H1 (cell line): ENCODE results near the gene ITPK1. TPM values are rescaled to one million over a fixed set of nuclear protein-coding genes. Genes with fewer than 3 reads are reported as not detected.

Experiments used
- CTCF ChIA-PET: fragments of 300-600 bp; sonication (Branson Sonifier 250); formaldehyde crosslinking; loops from one replicate; lab custom pipeline; 2021; ENCODE audit not compliant: partially characterized antibody; lab: Charles Lee
- POLR2A ChIA-PET: fragments of 300-600 bp; sonication (Branson Sonifier 250); formaldehyde crosslinking; loops from one replicate; lab custom pipeline; 2021; ENCODE audit warnings: inconsistent platforms; ENCODE audit not compliant: partially characterized antibody; lab: Charles Lee
- DNase-seq, 2 experiments: peaks; one replicate each; pipeline versions ENCODE4 v3.0.0 to v3.0.0-alpha.2; 2010 to 2022; ENCODE audit warnings: low spot score in 2 of 2, low read depth in 1 of 2, mixed read lengths in 1 of 2
- FAIRE-seq: peaks from 2 replicates; lab custom pipeline; 2011; peaks lifted over from hg19 to GRCh38; lab: Jason Lieb, UNC
- H2AFZ ChIP-seq: 2 replicates; pipeline ENCODE4 v1.8.1; 2012; ENCODE audit warnings: low read length, inconsistent platforms
- H2AK5ac ChIP-seq: 2 replicates; pipeline ENCODE4 v1.6.1; 2013; ENCODE audit warnings: low read depth, low read length
- H2BK120ac ChIP-seq: replicated peaks from 2 replicates; pipeline ENCODE3; 2013; ENCODE audit warnings: low read depth, low read length, inconsistent platforms
- H2BK12ac ChIP-seq: 2 replicates; pipeline ENCODE4 v1.6.1; 2013; ENCODE audit warnings: low read depth, low read length
- H2BK15ac ChIP-seq: 2 replicates; pipeline ENCODE4 v1.6.1; 2013; ENCODE audit warnings: low read length
- H2BK20ac ChIP-seq: 2 replicates; pipeline ENCODE4 v1.6.1; 2013; ENCODE audit warnings: low read length
- H2BK5ac ChIP-seq: 2 replicates; pipeline ENCODE4 v1.6.1; 2013; ENCODE audit warnings: low read depth, low read length
- H3K14ac ChIP-seq: 2 replicates; pipeline ENCODE4 v1.6.1; 2013; ENCODE audit warnings: inconsistent platforms; ENCODE audit not compliant: insufficient read length
- H3K18ac ChIP-seq: 2 replicates; pipeline ENCODE4 v1.6.1; 2013; ENCODE audit warnings: low read length; ENCODE audit errors: extremely low read depth
- H3K23ac ChIP-seq: 2 replicates; pipeline ENCODE4 v1.6.1; 2013; ENCODE audit warnings: inconsistent platforms; ENCODE audit not compliant: insufficient read length
- H3K23me2 ChIP-seq: 2 replicates; pipeline ENCODE4 v1.6.1; 2013; ENCODE audit warnings: low read depth, low read length
- H3K27ac ChIP-seq: 2 replicates; pipeline ENCODE4 v1.6.1; 2011; ENCODE audit warnings: low read depth, low read length, inconsistent platforms
- H3K27me3 ChIP-seq, 4 experiments: replicated peaks in 1 of 4; 1 replicate in 1 of 4; 2 replicates in 3 of 4; pipeline versions ENCODE4 v1.6.1 to v1.8.1; 2011 to 2013; ENCODE audit warnings: low read length in 3 of 4, mild to moderate bottlenecking in 3 of 4, inconsistent platforms in 2 of 4, mixed read lengths in 2 of 4, moderate library complexity in 1 of 4; ENCODE audit not compliant: control insufficient read depth in 3 of 4, insufficient read depth in 3 of 4; ENCODE audit errors: extremely low read depth in 1 of 4
- H3K36me3 ChIP-seq, 4 experiments: 2 replicates each; pipeline versions ENCODE4 v1.6.1 to v1.8.1; 2011 to 2013; ENCODE audit warnings: mild to moderate bottlenecking in 4 of 4, low read length in 3 of 4, moderate library complexity in 2 of 4, control low read depth in 1 of 4, inconsistent platforms in 1 of 4; ENCODE audit not compliant: insufficient read depth in 4 of 4, control insufficient read depth in 2 of 4
- H3K4ac ChIP-seq: replicated peaks from 2 replicates; pipeline ENCODE3; 2013; ENCODE audit warnings: low read length, low read depth, mixed read lengths, inconsistent platforms; ENCODE audit not compliant: insufficient read length
- H3K4me1 ChIP-seq, 4 experiments: replicated peaks in 1 of 4; 1 replicate in 1 of 4; 2 replicates in 3 of 4; pipeline versions ENCODE4 v1.6.1 to v1.8.1; 2011 to 2013; ENCODE audit warnings: low read length in 3 of 4, inconsistent platforms in 2 of 4, mixed read lengths in 1 of 4; ENCODE audit not compliant: insufficient read depth in 4 of 4, control insufficient read depth in 3 of 4
- H3K4me2 ChIP-seq, 2 experiments: 2 replicates each; pipeline versions ENCODE4 v1.6.1 to v1.8.1; 2011 to 2013; ENCODE audit warnings: low read depth in 2 of 2, low read length in 2 of 2, control low read depth in 1 of 2, inconsistent platforms in 1 of 2, mild to moderate bottlenecking in 1 of 2; ENCODE audit not compliant: insufficient read depth in 1 of 2
- H3K4me3 ChIP-seq, 4 experiments: fragments of 200-600, 300-600 bp in 1 of 4; sonication (generic), shearing (Covaris generic), sonication (Bioruptor Twin) in 1 of 4; 2 replicates each; pipeline versions ENCODE4 v1.5.1 to v1.8.1; 2011 to 2016; ENCODE audit warnings: low read length in 4 of 4, low read depth in 3 of 4, control low read depth in 2 of 4, inconsistent platforms in 2 of 4, mild to moderate bottlenecking in 2 of 4, mixed read lengths in 1 of 4, moderate library complexity in 1 of 4; ENCODE audit not compliant: insufficient read depth in 2 of 4; ENCODE audit errors: extremely low read depth in 1 of 4
- H3K56ac ChIP-seq: replicated peaks from 2 replicates; pipeline ENCODE3; 2013; ENCODE audit warnings: low read depth, mild to moderate bottlenecking, mixed read lengths, low read length, inconsistent platforms; ENCODE audit not compliant: insufficient read length
- H3K79me1 ChIP-seq: 2 replicates; pipeline ENCODE4 v1.6.1; 2013; ENCODE audit warnings: low read depth, low read length, control low read depth
- H3K79me2 ChIP-seq, 2 experiments: 2 replicates each; pipeline versions ENCODE4 v1.6.1 to v1.8.1; 2012 to 2013; ENCODE audit warnings: low read length in 2 of 2, mild to moderate bottlenecking in 2 of 2, inconsistent platforms in 1 of 2; ENCODE audit not compliant: insufficient read depth in 2 of 2, control insufficient read depth in 1 of 2
- H3K9ac ChIP-seq, 4 experiments: replicated peaks in 1 of 4; 1 replicate in 1 of 4; 2 replicates in 3 of 4; pipeline versions ENCODE4 v1.6.1 to v1.8.1; 2011 to 2013; ENCODE audit warnings: low read depth in 3 of 4, low read length in 3 of 4, control low read depth in 2 of 4, mild to moderate bottlenecking in 2 of 4, moderate library complexity in 2 of 4, inconsistent platforms in 1 of 4; ENCODE audit errors: extremely low read depth in 1 of 4
- H3K9me3 ChIP-seq, 2 experiments: 2 replicates each; pipeline versions ENCODE4 v1.6.1 to v1.8.1; 2012 to 2013; ENCODE audit warnings: mild to moderate bottlenecking in 2 of 2, moderate library complexity in 2 of 2, control low read depth in 1 of 2, inconsistent platforms in 1 of 2, low read depth in 1 of 2, low read length in 1 of 2, mixed read lengths in 1 of 2; ENCODE audit not compliant: insufficient read depth in 2 of 2
- H4K20me1 ChIP-seq, 2 experiments: replicated peaks in 1 of 2; 2 replicates each; pipeline versions ENCODE3 to v1.8.1; 2011 to 2013; ENCODE audit warnings: inconsistent platforms in 2 of 2, low read length in 2 of 2, mild to moderate bottlenecking in 1 of 2; ENCODE audit not compliant: insufficient read depth in 2 of 2, control insufficient read depth in 1 of 2
- H4K5ac ChIP-seq: 2 replicates; pipeline ENCODE4 v1.6.1; 2013; ENCODE audit warnings: low read length, low read depth, mixed read lengths, inconsistent platforms; ENCODE audit not compliant: insufficient read length
- H4K8ac ChIP-seq: 2 replicates; pipeline ENCODE4 v1.8.0; 2013; ENCODE audit warnings: mild to moderate bottlenecking, moderate library complexity, low read length, inconsistent platforms; ENCODE audit not compliant: insufficient read depth; ENCODE audit errors: extremely low read depth
- H4K91ac ChIP-seq: replicated peaks from 2 replicates; pipeline ENCODE3; 2013; ENCODE audit warnings: low read length, mixed read lengths, inconsistent platforms; ENCODE audit not compliant: insufficient read length
- MAX ChIP-seq: IDR thresholded peaks from 2 replicates; pipeline ENCODE4 v1.6.1; 2012; ENCODE audit warnings: inconsistent platforms
- NANOG ChIP-seq: IDR thresholded peaks from 2 replicates; pipeline ENCODE4 v1.6.1; 2011; ENCODE audit warnings: low read length, low read depth, mild to moderate bottlenecking, inconsistent platforms; ENCODE audit not compliant: insufficient read depth, poor library complexity, severe bottlenecking
- WGBS, 2 experiments: shearing (Covaris generic) in 1 of 2; methylation state at CpG; one replicate each; pipeline versions ENCODE4 v1.1.6 to v1.1.7; 2013 to 2015; ENCODE audit warnings: low lambda C conversion rate in 2 of 2, mixed read lengths in 2 of 2, inconsistent platforms in 1 of 2, low coverage in 1 of 2, missing lambda C conversion rate in 1 of 2; ENCODE audit not compliant: insufficient replicate concordance in 2 of 2, insufficient coverage in 1 of 2, insufficient read length in 1 of 2; ENCODE audit errors: extremely low coverage in 1 of 2, missing lambda C conversion rate in 1 of 2; 5-methylcytosine and 5-hydroxymethylcytosine counted together
- polyA plus RNA-seq, 7 experiments: library from polyadenylated mRNA; depleted of rRNA in 3 of 7; stranded (reverse) in 5 of 7; unstranded in 2 of 7; fragments of >200 nt in 5 of 7; fragments of 200-250 nt in 2 of 7; gene quantifications; 1 replicate in 5 of 7; 2 replicates in 1 of 7; 4 replicates in 1 of 7; pipeline versions ENCODE4 v1.2.1 to v1.2.3, GENCODE V29; 2011 to 2013; ENCODE audit warnings: missing spikeins in 2 of 7, mixed read lengths in 2 of 7
- total RNA-seq: library from RNA; stranded (reverse); fragmentation: NEBNext Ultra II Directional; extraction: Animal tissue kit (Norgen Biotek cat#: 25700); gene quantifications from 2 replicates; pipeline ENCODE4 v1.2.1, GENCODE V29; 2021

The ITPK1 gene
- total and polyA plus RNA-seq, 2 of the 8 experiments (the other 6 are each of a cell fraction or from before 2014, with no cell fraction given), result 108 to 143 TPM

GRCh38 chr14:93113678-93114067 is 2.1 kb downstream of the ITPK1 start:
- Histone ChIP-seq H3K9me3 (no peaks in the 10 kb centered on the region), H3K4me3 (peak overlapping the region; percentile 77 to 100 (median 88); a peak in 7 of 8 replicates), H2BK120ac (no peak overlapping the region), H2BK15ac (no peak overlapping the region), H3K79me2 (peaks cover 6 to 60% of the 10 kb centered on the region in 2 experiments; a peak in 3 of 4 replicates), H3K18ac (no peak overlapping the region; the same call in 1 of the 2 replicates), H3K4me2 (peak overlapping the region; percentile 89 to 98), H3K27me3 (no peaks in the 10 kb centered on the region), H3K23me2 (peaks cover 11% of the 10 kb centered on the region), H2AK5ac (no peak overlapping the region), H4K5ac (no peak overlapping the region), H4K8ac (no peak overlapping the region), H3K23ac (no peak overlapping the region), H3K14ac (no peak overlapping the region), H3K27ac (no peak overlapping the region), H2AFZ (no peak overlapping the region), H3K9ac (peak overlapping the region in 1 of 4 experiments; percentile 49; a peak in 2 of 7 replicates), H2BK5ac (no peak overlapping the region; the same call in 1 of the 2 replicates), H3K79me1 (peaks cover 16% of the 10 kb centered on the region), H4K20me1 (peaks cover 11 to 19% of the 10 kb centered on the region in 2 experiments), H2BK12ac (no peak overlapping the region), H2BK20ac (no peak overlapping the region), H3K4me1 (peaks cover 17 to 24% (median 18%) of the 10 kb centered on the region in 4 experiments), H4K91ac (no peak overlapping the region), H3K4ac (no peak overlapping the region), H3K56ac (no peak overlapping the region), H3K36me3 (no peaks in the 10 kb centered on the region)
- ChIA-PET CTCF (interaction anchor here (0.6 to 5.0 kb wide), 84 partner anchors 8 to 1215 kb away, joined by 3 to 128 read pairs (median 5); partner anchors contain the start of genes GON7, LYSET, MOAP1 and UBR7), POLR2A (interaction anchor here (0.6 to 2.1 kb wide), 8 partner anchors 9 to 149 kb away, joined by 3 to 12 read pairs (median 3); no protein-coding TSS in a partner anchor)
- no peak for DNase-seq
- WGBS, 2 experiments, result 12% methylated on average over 8 of the region's 8 CpGs; no CpG with 5 or more reads in 1 of the 2 experiments
- TF ChIP-seq MAX (peak; percentile 32; the same call in 1 of the 2 replicates), NANOG (no peak)
- no peak for FAIRE-seq
